HG02981 (cell line): Measurements from ENCODE around the gene TRDMT1.

Source experiments
- ATAC-seq: cut with Tn5 transposase; IDR thresholded peaks from one replicate; pipeline ENCODE4 v1.9.1; 2021; ENCODE audit warnings: mild to moderate bottlenecking, moderate library complexity; ENCODE audit not compliant: unreplicated experiment

TRDMT1 gene

GRCh38 chr10:17109046-17109445 lies 92.4 kb downstream of the TRDMT1 start:
- no peak for ATAC-seq

- no peak for ATAC-seq
Measured at GRCh38 chr10:17106991-17107390, 94.5 kb downstream of the TRDMT1 start.

GRCh38 chr10:17101910-17102266 lies 99.6 kb downstream of the TRDMT1 start:
- no peak for ATAC-seq

GRCh38 chr10:17101257-17101909 lies 100.1 kb downstream of the TRDMT1 start:
- no peak for ATAC-seq

- no peak for ATAC-seq
Measured at GRCh38 chr10:17100586-17100985, 100.9 kb downstream of the TRDMT1 start.

GRCh38 chr10:17098012-17098411 lies 103.5 kb downstream of the TRDMT1 start:
- no peak for ATAC-seq
